NCI-H460 (cell line): Measurements from ENCODE around the gene XXYLT1. TPM values are rescaled to one million over a fixed set of nuclear protein-coding genes. Genes with fewer than 3 reads are reported as not detected.

Experiments
- DNase-seq: peaks from one replicate; pipeline ENCODE4 v3.0.0-alpha.2; 2016; ENCODE audit warnings: low read depth; ENCODE audit errors: extremely low read depth
- total RNA-seq: library from RNA; depleted of rRNA; stranded (reverse); fragments of >200 nt; shearing (Covaris generic); gene quantifications from 2 replicates; pipeline ENCODE4 v1.2.3, GENCODE V29; 2014

The XXYLT1 gene
- total RNA-seq, 1 experiment from 2014 or later = 9.2 TPM

- no peak for DNase-seq
Measured at GRCh38 chr3:195086341-195086740, 184.6 kb downstream of the XXYLT1 start.

- DNase-seq = no peak
Measured at GRCh38 chr3:195085356-195086130, 185.4 kb downstream of the XXYLT1 start.

GRCh38 chr3:195084746-195085145 is 186.2 kb downstream of the XXYLT1 start:
- DNase-seq = no peak

GRCh38 chr3:195083659-195084058 is 187.3 kb downstream of the XXYLT1 start:
- DNase-seq = no peak

- no peak for DNase-seq
Measured at GRCh38 chr3:195082811-195083210, 188.1 kb downstream of the XXYLT1 start.

- DNase-seq = no peak
Measured at GRCh38 chr3:195081242-195081963, 189.6 kb downstream of the XXYLT1 start.

GRCh38 chr3:195080571-195081151 is 190.3 kb downstream of the XXYLT1 start:
- DNase-seq = no peak

- no peak for DNase-seq
Measured at GRCh38 chr3:195080125-195080524, 190.8 kb downstream of the XXYLT1 start.

- no peak for DNase-seq
Measured at GRCh38 chr3:195079636-195080035, 191.3 kb downstream of the XXYLT1 start.

GRCh38 chr3:195078891-195079440 is 192.0 kb downstream of the XXYLT1 start:
- DNase-seq = no peak

- no peak for DNase-seq
Measured at GRCh38 chr3:195077611-195078540, 193.1 kb downstream of the XXYLT1 start.

GRCh38 chr3:195076981-195077610 is 193.9 kb downstream of the XXYLT1 start:
- DNase-seq = no peak

GRCh38 chr3:195075941-195076875 is 194.8 kb downstream of the XXYLT1 start:
- DNase-seq = no peak

GRCh38 chr3:195075199-195075940 is 195.6 kb downstream of the XXYLT1 start:
- no peak for DNase-seq

GRCh38 chr3:195073866-195074860 is 196.8 kb downstream of the XXYLT1 start:
- no peak for DNase-seq

- DNase-seq = no peak
Measured at GRCh38 chr3:195072916-195073564, 197.9 kb downstream of the XXYLT1 start.
